IMR-90 (cell line): ENCODE data around the gene RPL37.

Experiments used
- BHLHE40 ChIP-seq: fragments of 150-350 bp; IDR thresholded peaks from 2 replicates; pipeline ENCODE4 v1.6.1; 2016; ENCODE audit warnings: mild to moderate bottlenecking, low read depth, low read length
- CEBPB ChIP-seq: IDR thresholded peaks from 2 replicates; pipeline ENCODE4 v1.6.1; 2012; ENCODE audit warnings: low read depth, low read length, improper control_type of control experiment
- MAFK ChIP-seq: IDR thresholded peaks from 2 replicates; pipeline ENCODE4 v1.6.1; 2012; ENCODE audit warnings: low read depth, low read length, improper control_type of control experiment
- MAZ ChIP-seq: IDR thresholded peaks from 2 replicates; pipeline ENCODE4 v1.6.1; 2012; ENCODE audit warnings: low read depth, mild to moderate bottlenecking, low read length, improper control_type of control experiment, moderate library complexity, borderline replicate concordance
- MXI1 ChIP-seq: IDR thresholded peaks from 2 replicates; pipeline ENCODE4 v1.6.1; 2012; ENCODE audit warnings: low read depth, mild to moderate bottlenecking, low read length, moderate library complexity, borderline replicate concordance
- POLR2A ChIP-seq: IDR thresholded peaks from 2 replicates; pipeline ENCODE4 v1.6.1; 2012; ENCODE audit warnings: mild to moderate bottlenecking, low read depth, low read length
- RAD21 ChIP-seq: IDR thresholded peaks from 2 replicates; pipeline ENCODE4 v1.6.1; 2012; ENCODE audit warnings: low read length, improper control_type of control experiment
- RCOR1 ChIP-seq: IDR thresholded peaks from 2 replicates; pipeline ENCODE4 v1.6.1; 2012; ENCODE audit warnings: mild to moderate bottlenecking, low read length, improper control_type of control experiment; ENCODE audit not compliant: insufficient replicate concordance
- SMC3 ChIP-seq: fragments of 150-350 bp; IDR thresholded peaks from 2 replicates; pipeline ENCODE4 v1.6.1; 2016; ENCODE audit warnings: low read depth, mild to moderate bottlenecking, antibody characterized with exemption, low read length, moderate library complexity
- TF ChIP-seq, protein P1 (sequence below): conservative IDR thresholded peaks from 2 replicates; pipeline ENCODE4 v1.5.1; 2012; ENCODE audit warnings: mild to moderate bottlenecking, low read depth, low read length, improper control_type of control experiment
- TF ChIP-seq, protein P2 (sequence below): fragments of 150-350 bp; IDR thresholded peaks from 2 replicates; pipeline ENCODE4 v1.6.1; 2016; ENCODE audit warnings: low read depth, mild to moderate bottlenecking, low read length, moderate library complexity, borderline replicate concordance

DNA sequence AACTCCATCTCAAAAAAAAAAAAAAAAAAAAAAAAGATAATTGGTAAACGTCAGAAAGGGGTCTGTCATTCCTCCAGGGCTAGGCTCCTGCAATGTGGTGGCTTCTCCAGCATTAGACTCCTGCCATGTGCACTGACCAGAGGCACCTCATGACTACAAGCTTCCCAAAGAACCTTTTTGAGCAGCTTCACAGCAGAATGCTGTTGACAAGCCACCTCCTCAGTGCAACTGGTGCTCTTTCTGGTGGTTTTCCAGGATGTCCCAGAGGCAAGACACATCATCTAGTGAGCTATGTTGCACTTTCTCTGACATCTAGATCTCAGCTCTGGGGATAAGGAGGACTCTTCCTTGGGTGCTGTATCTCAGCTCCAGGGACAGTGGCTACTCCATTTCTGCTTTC, 11.6 kb downstream of the RPL37 start:
- TF ChIP-seq CEBPB (no peak), MAFK (no peak), POLR2A (no peak), BHLHE40 (no peak), MAZ (no peak), RAD21 (no peak), MXI1 (no peak), RCOR1 (no peak), SMC3 (no peak)
- TF ChIP-seq, protein P1, sequence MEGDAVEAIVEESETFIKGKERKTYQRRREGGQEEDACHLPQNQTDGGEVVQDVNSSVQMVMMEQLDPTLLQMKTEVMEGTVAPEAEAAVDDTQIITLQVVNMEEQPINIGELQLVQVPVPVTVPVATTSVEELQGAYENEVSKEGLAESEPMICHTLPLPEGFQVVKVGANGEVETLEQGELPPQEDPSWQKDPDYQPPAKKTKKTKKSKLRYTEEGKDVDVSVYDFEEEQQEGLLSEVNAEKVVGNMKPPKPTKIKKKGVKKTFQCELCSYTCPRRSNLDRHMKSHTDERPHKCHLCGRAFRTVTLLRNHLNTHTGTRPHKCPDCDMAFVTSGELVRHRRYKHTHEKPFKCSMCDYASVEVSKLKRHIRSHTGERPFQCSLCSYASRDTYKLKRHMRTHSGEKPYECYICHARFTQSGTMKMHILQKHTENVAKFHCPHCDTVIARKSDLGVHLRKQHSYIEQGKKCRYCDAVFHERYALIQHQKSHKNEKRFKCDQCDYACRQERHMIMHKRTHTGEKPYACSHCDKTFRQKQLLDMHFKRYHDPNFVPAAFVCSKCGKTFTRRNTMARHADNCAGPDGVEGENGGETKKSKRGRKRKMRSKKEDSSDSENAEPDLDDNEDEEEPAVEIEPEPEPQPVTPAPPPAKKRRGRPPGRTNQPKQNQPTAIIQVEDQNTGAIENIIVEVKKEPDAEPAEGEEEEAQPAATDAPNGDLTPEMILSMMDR: no peak
- TF ChIP-seq, protein P2, sequence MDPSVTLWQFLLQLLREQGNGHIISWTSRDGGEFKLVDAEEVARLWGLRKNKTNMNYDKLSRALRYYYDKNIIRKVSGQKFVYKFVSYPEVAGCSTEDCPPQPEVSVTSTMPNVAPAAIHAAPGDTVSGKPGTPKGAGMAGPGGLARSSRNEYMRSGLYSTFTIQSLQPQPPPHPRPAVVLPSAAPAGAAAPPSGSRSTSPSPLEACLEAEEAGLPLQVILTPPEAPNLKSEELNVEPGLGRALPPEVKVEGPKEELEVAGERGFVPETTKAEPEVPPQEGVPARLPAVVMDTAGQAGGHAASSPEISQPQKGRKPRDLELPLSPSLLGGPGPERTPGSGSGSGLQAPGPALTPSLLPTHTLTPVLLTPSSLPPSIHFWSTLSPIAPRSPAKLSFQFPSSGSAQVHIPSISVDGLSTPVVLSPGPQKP: no peak
